Medulla oblongata (tissue), 1 donor: Measurements from ENCODE around the gene HSP90AA1.
"Not testable (repeated sequence)": the region's sequence is repeated elsewhere in the genome, so short reads cannot be mapped to it uniquely, and the experiment has no call there.

ENCODE experiments used
- DNase-seq: peaks from one replicate; pipeline ENCODE4 v3.0.0-alpha.2; 2015; ENCODE audit errors: extremely low spot score

Gene HSP90AA1

GRCh38 chr14:102066041-102066451 is 20.8 kb downstream of the HSP90AA1 start:
- DNase-seq, result no peak

GRCh38 chr14:102064590-102064989 is 22.3 kb downstream of the HSP90AA1 start:
- not testable (repeated sequence) for DNase-seq

GRCh38 chr14:102063808-102064429 is 22.9 kb downstream of the HSP90AA1 start:
- DNase-seq, result no peak

GRCh38 chr14:102063109-102063807 is 23.6 kb downstream of the HSP90AA1 start:
- peak; percentile 70 for DNase-seq

GRCh38 chr14:102058961-102059360 is 27.9 kb downstream of the HSP90AA1 start:
- DNase-seq, result no peak

- no peak for DNase-seq
These were observed 28.7 kb downstream of the HSP90AA1 start for GRCh38 chr14:102058146-102058545.

- no peak for DNase-seq
These were observed 29.2 kb downstream of the HSP90AA1 start for GRCh38 chr14:102057480-102058114.

- DNase-seq, result no peak
These were observed 30.0 kb downstream of the HSP90AA1 start for GRCh38 chr14:102056694-102057442.

- DNase-seq, result no peak
These were observed 31.5 kb downstream of the HSP90AA1 start for GRCh38 chr14:102055181-102055901.

- DNase-seq, result no peak
These were observed 34.3 kb downstream of the HSP90AA1 start for GRCh38 chr14:102052522-102052921.

- DNase-seq, result no peak
These were observed 36.2 kb downstream of the HSP90AA1 start for GRCh38 chr14:102050625-102051024.

- no peak for DNase-seq
These were observed 36.8 kb downstream of the HSP90AA1 start for GRCh38 chr14:102050026-102050405.

- DNase-seq, result no peak
These were observed 37.4 kb downstream of the HSP90AA1 start for GRCh38 chr14:102049258-102050025.

GRCh38 chr14:102047808-102048540 is 38.9 kb downstream of the HSP90AA1 start:
- no peak for DNase-seq

- peak; percentile 77 for DNase-seq
These were observed 40.2 kb downstream of the HSP90AA1 start for GRCh38 chr14:102046337-102047278.

- DNase-seq, result no peak
These were observed 42.3 kb downstream of the HSP90AA1 start for GRCh38 chr14:102044566-102044965.

- peak; percentile 75 for DNase-seq
These were observed 43.4 kb downstream of the HSP90AA1 start for GRCh38 chr14:102043251-102044025.

- DNase-seq, result no peak
These were observed 44.1 kb downstream of the HSP90AA1 start for GRCh38 chr14:102042699-102043098.
